GM19025 (cell line): Measurements from ENCODE around the gene GAN.

Experiments
- ATAC-seq: cut with Tn5 transposase; IDR thresholded peaks from one replicate; pipeline ENCODE4 v1.9.1; 2021; ENCODE audit warnings: mild to moderate bottlenecking, low read depth, moderate library complexity; ENCODE audit not compliant: unreplicated experiment

The GAN gene

GRCh38 chr16:81314603-81315270 lies at the start of gene GAN:
Gene GAN, plus strand, starts transcription at chr16:81314962. Its CDS starts 152 bp downstream, at chr16:81315114.
- ATAC-seq, result peak; percentile 91

- ATAC-seq, result no peak
Observed at GRCh38 chr16:81265052-81265451, 49.7 kb upstream of the GAN start.

GRCh38 chr16:81265658-81266451 lies 48.9 kb upstream of the GAN start:
- no peak for ATAC-seq

- peak; percentile 75 for ATAC-seq
Observed at GRCh38 chr16:81266680-81267095, 48.1 kb upstream of the GAN start.

GRCh38 chr16:81268509-81268908 lies 46.3 kb upstream of the GAN start:
- ATAC-seq, result no peak

- no peak for ATAC-seq
Observed at GRCh38 chr16:81273223-81273950, 41.4 kb upstream of the GAN start.

GRCh38 chr16:81275064-81275532 lies 39.7 kb upstream of the GAN start:
- no peak for ATAC-seq

GRCh38 chr16:81275795-81276194 lies 39.0 kb upstream of the GAN start:
- no peak for ATAC-seq

GRCh38 chr16:81276323-81276722 lies 38.4 kb upstream of the GAN start:
- no peak for ATAC-seq

GRCh38 chr16:81277541-81278080 lies 37.2 kb upstream of the GAN start:
- ATAC-seq, result no peak

GRCh38 chr16:81278526-81278925 lies 36.2 kb upstream of the GAN start:
- ATAC-seq, result no peak

GRCh38 chr16:81279392-81279791 lies 35.4 kb upstream of the GAN start:
- no peak for ATAC-seq

GRCh38 chr16:81280393-81280792 lies 34.4 kb upstream of the GAN start:
- ATAC-seq, result no peak

- ATAC-seq, result no peak
Observed at GRCh38 chr16:81283044-81283443, 31.7 kb upstream of the GAN start.

GRCh38 chr16:81284995-81285600 lies 29.7 kb upstream of the GAN start:
- ATAC-seq, result no peak

GRCh38 chr16:81286190-81286589 lies 28.6 kb upstream of the GAN start:
- no peak for ATAC-seq

GRCh38 chr16:81291117-81291516 lies 23.6 kb upstream of the GAN start:
- no peak for ATAC-seq

- ATAC-seq, result no peak
Observed at GRCh38 chr16:81292936-81293335, 21.8 kb upstream of the GAN start.

GRCh38 chr16:81293909-81294802 lies 20.6 kb upstream of the GAN start:
- ATAC-seq, result no peak

- ATAC-seq, result no peak
Observed at GRCh38 chr16:81296631-81297030, 18.1 kb upstream of the GAN start.
